ENCODE results near the gene MFN2. TPM values are rescaled to one million over a fixed set of nuclear protein-coding genes. Genes with fewer than 3 reads are reported as not detected.
A peak's percentile ranks its signal among the peaks of the same experiment; 100 is the strongest.

The MFN2 gene
- total RNA-seq, 1 donor from 2014 or later = 75.3 TPM

- H3K36me3 ChIP-seq (ENCODE audit: control insufficient read depth, insufficient read depth, low read length) = peaks cover 31% of the 10 kb centered on the region
Observed at GRCh38 chr1:11984576-11984975, 4.3 kb downstream of the MFN2 start.

GRCh38 chr1:11985171-11985570, 4.9 kb downstream of the MFN2 start:
- no peak for FAIRE-seq
- Histone ChIP-seq H3K36me3 (ENCODE audit: control insufficient read depth, insufficient read depth, low read length) (peaks cover 36% of the 10 kb centered on the region), H3K4me3 (ENCODE audit: low read depth, low read length) (no peak overlapping the region), H3K27me3 (ENCODE audit: control insufficient read depth, insufficient read depth, low read length) (no peaks in the 10 kb centered on the region)
- no peak for DNase-seq (ENCODE audit: low read depth)
- no peak for TF ChIP-seq CTCF (IDR thresholded peaks at IDR 0.05; ENCODE audit: insufficient read depth, low read length, severe bottlenecking)

More at GRCh38 chr1:11984576-11984975, 4.3 kb downstream of the MFN2 start:
- no peak overlapping the region for H3K4me3 ChIP-seq (ENCODE audit: low read depth, low read length)
- no peaks in the 10 kb centered on the region for H3K27me3 ChIP-seq (ENCODE audit: control insufficient read depth, insufficient read depth, low read length)
- TF ChIP-seq CTCF (IDR thresholded peaks at IDR 0.05; ENCODE audit: insufficient read depth, low read length, severe bottlenecking) = no peak
- DNase-seq (ENCODE audit: low read depth) = no peak
- no peak for FAIRE-seq

GRCh38 chr1:11985851-11986250, 5.6 kb downstream of the MFN2 start:
- H3K4me3 ChIP-seq (ENCODE audit: low read depth, low read length) = no peak overlapping the region
- no peaks in the 10 kb centered on the region for H3K27me3 ChIP-seq (ENCODE audit: control insufficient read depth, insufficient read depth, low read length)
- FAIRE-seq (no peak), DNase-seq (ENCODE audit: low read depth) (no peak)
- H3K36me3 ChIP-seq (ENCODE audit: control insufficient read depth, insufficient read depth, low read length) = peaks cover 41% of the 10 kb centered on the region
- TF ChIP-seq CTCF (IDR thresholded peaks at IDR 0.05; ENCODE audit: insufficient read depth, low read length, severe bottlenecking) = no peak

- peak; percentile 13 for FAIRE-seq
- no peak for TF ChIP-seq CTCF (IDR thresholded peaks at IDR 0.05; ENCODE audit: insufficient read depth, low read length, severe bottlenecking)
- DNase-seq (ENCODE audit: low read depth) = no peak
- no peaks in the 10 kb centered on the region for H3K27me3 ChIP-seq (ENCODE audit: control insufficient read depth, insufficient read depth, low read length)
- H3K36me3 ChIP-seq (ENCODE audit: control insufficient read depth, insufficient read depth, low read length) = peaks cover 43% of the 10 kb centered on the region
- H3K4me3 ChIP-seq (ENCODE audit: low read depth, low read length) = no peak overlapping the region
Observed at GRCh38 chr1:11989669-11990068, 9.4 kb downstream of the MFN2 start.

GRCh38 chr1:11990303-11991032, 10.2 kb downstream of the MFN2 start:
- peak; percentile 68 for DNase-seq (ENCODE audit: low read depth)
- H3K27me3 ChIP-seq (ENCODE audit: control insufficient read depth, insufficient read depth, low read length) = no peaks in the 10 kb centered on the region
- no peak for FAIRE-seq
- H3K36me3 ChIP-seq (ENCODE audit: control insufficient read depth, insufficient read depth, low read length) = peaks cover 45% of the 10 kb centered on the region
- TF ChIP-seq CTCF (IDR thresholded peaks at IDR 0.05; ENCODE audit: insufficient read depth, low read length, severe bottlenecking) = no peak
- H3K4me3 ChIP-seq (ENCODE audit: low read depth, low read length) = no peak overlapping the region
